HepG2 (cell line): Measurements from ENCODE around the gene GLRA3. TPM values are rescaled to one million over a fixed set of nuclear protein-coding genes. Genes with fewer than 3 reads are reported as not detected.

Experiments used
- ATAC-seq: fragments of 200-7000 bp; cut with Tn5 transposase; 3 replicates; pipeline ENCODE4 v1.9.1; 2020; ENCODE audit warnings: mild to moderate bottlenecking, moderate library complexity
- BruUV-seq: library from RNA; stranded (reverse); fragments of 400-500 nt; replicated peaks from 2 replicates; lab custom pipeline; 2021; lab: Mats Ljungman, UMichigan
- CTCF ChIA-PET: fragments of 300-600 bp; formaldehyde crosslinking; extraction: SDS; loops from one replicate; lab custom pipeline; 2021; ENCODE audit warnings: low total read pairs, inconsistent platforms, low intra/inter-chr PET ratio; lab: Yijun Ruan, JAX
- POLR2A ChIA-PET: fragments of 350-600 bp; sonication (Branson Sonifier 250); formaldehyde crosslinking; loops from one replicate; lab custom pipeline; 2020; ENCODE audit warnings: antibody characterized with exemption, inconsistent platforms; lab: Yijun Ruan, JAX
- DNase-seq: peaks from one replicate; pipeline ENCODE4 v3.0.0-alpha.2; 2015; ENCODE audit warnings: low spot score
- FAIRE-seq: peaks from 3 replicates; lab custom pipeline; 2011; peaks lifted over from hg19 to GRCh38; lab: Jason Lieb, UNC
- H2AFZ ChIP-seq: one replicate; pipeline ENCODE4 v1.6.1; 2011; ENCODE audit warnings: low read length, inconsistent platforms
- H3K27ac ChIP-seq: fragments of 300-600 bp; 3 replicates; pipeline ENCODE4 v1.8.0; 2011; ENCODE audit warnings: mixed run types, mild to moderate bottlenecking, mixed read lengths, low read length, inconsistent platforms; ENCODE audit not compliant: insufficient read depth; ENCODE audit errors: extremely low read length
- H3K27me3 ChIP-seq, 2 experiments: fragments of 200-600 bp in 1 of 2; 2 replicates in 1 of 2; 3 replicates in 1 of 2; pipeline versions ENCODE4 v1.6.0 to v1.8.0; 2011; ENCODE audit warnings: low read length in 2 of 2, mild to moderate bottlenecking in 2 of 2, moderate library complexity in 2 of 2, inconsistent platforms in 1 of 2; ENCODE audit not compliant: insufficient read depth in 2 of 2, control insufficient read depth in 1 of 2
- H3K36me3 ChIP-seq, 2 experiments: fragments of 200-600 bp in 1 of 2; replicated peaks in 1 of 2; 2 replicates in 1 of 2; 3 replicates in 1 of 2; pipeline versions ENCODE4 v1.5.1 to v1.8.0; 2011; ENCODE audit warnings: low read length in 2 of 2, inconsistent platforms in 1 of 2; ENCODE audit not compliant: insufficient read depth in 2 of 2, control insufficient read depth in 1 of 2
- H3K4me1 ChIP-seq: 2 replicates; pipeline ENCODE4 v1.5.1; 2012; ENCODE audit warnings: low read length, inconsistent platforms; ENCODE audit not compliant: insufficient read depth
- H3K4me2 ChIP-seq: 2 replicates; pipeline ENCODE4 v1.6.0; 2011; ENCODE audit warnings: low read depth, low read length, inconsistent platforms
- H3K4me3 ChIP-seq, 3 experiments: fragments of 200-600 bp in 1 of 3; sonication (generic), shearing (Covaris generic) in 1 of 3; replicated peaks in 1 of 3; 2 replicates each; pipeline ENCODE4 v1.5.1; 2011 to 2016; ENCODE audit warnings: low read length in 3 of 3, inconsistent platforms in 2 of 3, low read depth in 2 of 3, mild to moderate bottlenecking in 2 of 3, control low read depth in 1 of 3, mixed read lengths in 1 of 3; ENCODE audit not compliant: insufficient read depth in 1 of 3
- H3K79me2 ChIP-seq: one replicate; pipeline ENCODE4 v1.6.1; 2011; ENCODE audit warnings: low read length, inconsistent platforms; ENCODE audit not compliant: insufficient read depth
- H3K9ac ChIP-seq: 2 replicates; pipeline ENCODE4 v1.6.0; 2011; ENCODE audit warnings: mild to moderate bottlenecking, low read depth, low read length, inconsistent platforms; ENCODE audit not compliant: insufficient read depth
- H3K9me3 ChIP-seq: 2 replicates; pipeline ENCODE4 v1.5.1; 2012; ENCODE audit warnings: mild to moderate bottlenecking, low read length
- H4K20me1 ChIP-seq: 2 replicates; pipeline ENCODE4 v1.6.0; 2011; ENCODE audit warnings: inconsistent platforms, mild to moderate bottlenecking, low read length, moderate library complexity; ENCODE audit not compliant: insufficient read depth
- AKAP8 ChIP-seq: sonication (generic); formaldehyde crosslinking; IDR thresholded peaks from 2 replicates; pipeline ENCODE4 v1.5.1; 2020; ENCODE audit warnings: mild to moderate bottlenecking, missing genetic modification reagents
- CAMTA2 ChIP-seq: sonication (generic); formaldehyde crosslinking; IDR thresholded peaks from 2 replicates; pipeline ENCODE4 v1.4.0; 2020; ENCODE audit warnings: mild to moderate bottlenecking, missing genetic modification reagents, borderline replicate concordance
- EP300 ChIP-seq, 3 experiments: sonication (generic) in 1 of 3; formaldehyde crosslinking in 1 of 3; IDR thresholded peaks; 2 replicates each; pipeline versions ENCODE4 v1.5.1 to v1.6.1; 2011 to 2020; ENCODE audit warnings: low read depth in 2 of 3, low read length in 2 of 3, borderline replicate concordance in 1 of 3, improper control_type of control experiment in 1 of 3, mild to moderate bottlenecking in 1 of 3, missing genetic modification reagents in 1 of 3, moderate library complexity in 1 of 3
- ETS1 ChIP-seq: sonication (generic); formaldehyde crosslinking; IDR thresholded peaks from 2 replicates; pipeline ENCODE4 v1.4.0; 2020; ENCODE audit warnings: missing genetic modification reagents
- FOXP4 ChIP-seq: sonication (generic); formaldehyde crosslinking; IDR thresholded peaks from 2 replicates; pipeline ENCODE4 v1.4.0; 2020; ENCODE audit warnings: missing genetic modification reagents
- GMEB2 ChIP-seq: IDR thresholded peaks from 2 replicates; pipeline ENCODE4 v1.6.1; 2016; ENCODE audit warnings: missing biosample characterization, missing genetic modification reagents, low read depth
- HNRNPUL1 ChIP-seq: fragments of 200-400 bp; formaldehyde crosslinking; IDR thresholded peaks from 2 replicates; pipeline ENCODE4 v1.6.1; 2017; ENCODE audit warnings: low read depth, mild to moderate bottlenecking, low read length, moderate library complexity
- HOXA5 ChIP-seq: sonication (generic); formaldehyde crosslinking; IDR thresholded peaks from 2 replicates; pipeline ENCODE4 v1.4.0; 2020; ENCODE audit warnings: missing genetic modification reagents
- JARID2 ChIP-seq: sonication (generic); formaldehyde crosslinking; IDR thresholded peaks from 2 replicates; pipeline ENCODE4 v1.8.1; 2023; ENCODE audit warnings: missing genetic modification reagents, inconsistent platforms; ENCODE audit not compliant: insufficient replicate concordance
- NBN ChIP-seq: fragments of 450-650 bp; conservative IDR thresholded peaks from 2 replicates; pipeline ENCODE4 v1.6.1; 2017
- PHF5A ChIP-seq: IDR thresholded peaks from one replicate; pipeline ENCODE4 v1.6.1; 2018; ENCODE audit warnings: low read depth, missing genetic modification reagents; ENCODE audit not compliant: unreplicated experiment
- TFDP2 ChIP-seq: sonication (generic); formaldehyde crosslinking; IDR thresholded peaks from 2 replicates; pipeline ENCODE4 v1.4.0; 2020; ENCODE audit warnings: missing genetic modification reagents
- ZGPAT ChIP-seq: IDR thresholded peaks from 2 replicates; pipeline ENCODE4 v1.6.1; 2016; ENCODE audit warnings: mild to moderate bottlenecking
- ZNF501 ChIP-seq: sonication (generic); formaldehyde crosslinking; IDR thresholded peaks from 2 replicates; pipeline ENCODE4 v1.5.1; 2020; ENCODE audit warnings: mild to moderate bottlenecking, moderate library complexity, missing genetic modification reagents
- ZNF503 ChIP-seq: sonication (generic); formaldehyde crosslinking; IDR thresholded peaks from 2 replicates; pipeline ENCODE4 v1.4.0; 2020; ENCODE audit warnings: missing genetic modification reagents
- ZNF768 ChIP-seq: sonication (generic); formaldehyde crosslinking; IDR thresholded peaks from 2 replicates; pipeline ENCODE4 v1.4.0; 2020; ENCODE audit warnings: missing genetic modification reagents
- in situ Hi-C: cut with HindIII; loops from 2 replicates; pipeline ENCODE4 v1.10.0; 2017; ENCODE audit warnings: low pct_unique_long_range_greater_than_20kb; ENCODE audit not compliant: extremely low pct_ligation_motif_present
- intact Hi-C: fragments of 100-400 bp; cut with micrococcal nuclease; formaldehyde crosslinking; loops from one replicate; pipeline ENCODE4 v1.10.0; 2022; ENCODE audit not compliant: unreplicated experiment
- polyA plus RNA-seq, 8 experiments: library from polyadenylated mRNA; depleted of rRNA in 3 of 8; stranded (reverse) in 7 of 8; unstranded in 1 of 8; fragments of >200 nt; fragmentation: Illumina TruSeq in 4 of 8; extraction: Trizol in 4 of 8; gene quantifications; 2 replicates each; pipeline versions ENCODE4 v1.2.1 to v1.2.3, GENCODE V29; 2011 to 2016; ENCODE audit warnings: low read depth in 4 of 8, missing spikeins in 1 of 8, mixed read lengths in 1 of 8; ENCODE audit not compliant: insufficient read depth in 1 of 8
- total RNA-seq, 5 experiments: library from RNA; depleted of rRNA; stranded (reverse); fragments of >200 nt; fragmentation: Illumina TruSeq; extraction: Trizol; gene quantifications; 2 replicates each; pipeline ENCODE4 v1.2.3, GENCODE V29; 2016; ENCODE audit warnings: low read depth in 1 of 5

Gene GLRA3
- total and polyA plus RNA-seq, 2 of the 13 experiments (the other 11 are each of a cell fraction or from before 2014, with no cell fraction given), result not detected

- Histone ChIP-seq H3K9me3 (peaks cover 13% of the 10 kb centered on the region; the same call in 1 of the 2 replicates), H4K20me1 (no peaks in the 10 kb centered on the region), H3K36me3 (no peaks in the 10 kb centered on the region), H2AFZ (no peak overlapping the region), H3K4me1 (no peaks in the 10 kb centered on the region), H3K4me3 (no peak overlapping the region), H3K79me2 (no peaks in the 10 kb centered on the region), H3K27ac (no peak overlapping the region), H3K27me3 (no peaks in the 10 kb centered on the region), H3K9ac (no peak overlapping the region), H3K4me2 (no peak overlapping the region)
- in situ Hi-C loops, result no loop called here
- no TSS peak for BruUV-seq
- intact Hi-C loops, result no loop called here
- ChIA-PET POLR2A (no interaction called here), CTCF (no interaction called here)
- DNase-seq, result no peak
- no peak for FAIRE-seq
- ATAC-seq, result no peak
- TF ChIP-seq JARID2 (CRISPR knock-in tag), result no peak
- TF ChIP-seq ZNF503, result no peak
- TF ChIP-seq AKAP8 (CRISPR knock-in tag), result no peak
- TF ChIP-seq FOXP4, result no peak
- no peak for TF ChIP-seq HNRNPUL1
- no peak for TF ChIP-seq TFDP2
- TF ChIP-seq ZNF501 (CRISPR knock-in tag), result no peak
- no peak for TF ChIP-seq CAMTA2 (CRISPR knock-in tag)
- TF ChIP-seq ETS1, result no peak
- no peak for TF ChIP-seq HOXA5 (CRISPR knock-in tag)
- no peak for TF ChIP-seq PHF5A (CRISPR knock-in tag)
- no peak for TF ChIP-seq ZGPAT (CRISPR knock-in tag)
- no peak for TF ChIP-seq ZNF768 (CRISPR knock-in tag)
- no peak for TF ChIP-seq NBN
- TF ChIP-seq GMEB2, result no peak
- no peak for TF ChIP-seq EP300 (IDR thresholded peaks at IDR 0.05; ENCODE audit: low read depth in 2 of 2, low read length in 2 of 2)
- TF ChIP-seq EP300 (CRISPR knock-in tag; IDR thresholded peaks at IDR 0.05; ENCODE audit: borderline replicate concordance), result no peak
Measured at GRCh38 chr4:174742561-174742960, 86.5 kb downstream of the GLRA3 start.
